Measurements from ENCODE around the gene STXBP6. TPM values are rescaled to one million over a fixed set of nuclear protein-coding genes. Genes with fewer than 3 reads are reported as not detected.

The STXBP6 gene
- total and polyA plus RNA-seq, 8 donors = 17.2 to 54.1 (median 47.1) TPM

- no peak for DNase-seq
- H3K4me3 ChIP-seq = no peak overlapping the region
- no peak for ATAC-seq
- no peaks in the 10 kb centered on the region for H3K27me3 ChIP-seq
- no peaks in the 10 kb centered on the region for H3K4me1 ChIP-seq
- no peaks in the 10 kb centered on the region for H3K9me3 ChIP-seq
- no peaks in the 10 kb centered on the region for H3K36me3 ChIP-seq
- TF ChIP-seq CTCF (IDR thresholded peaks at IDR 0.05) = no peak
- H3K27ac ChIP-seq = no peak overlapping the region
- intact Hi-C loops (cut with DNase I) = no loop called here
Observed at GRCh38 chr14:24845851-24846250, 204.1 kb downstream of the STXBP6 start.

- Histone ChIP-seq H3K27me3 (no peaks in the 10 kb centered on the region), H3K27ac (no peak overlapping the region), H3K9me3 (no peaks in the 10 kb centered on the region), H3K4me3 (no peak overlapping the region), H3K36me3 (no peaks in the 10 kb centered on the region), H3K4me1 (no peaks in the 10 kb centered on the region)
- ATAC-seq (no peak), DNase-seq (no peak)
- TF ChIP-seq CTCF (IDR thresholded peaks at IDR 0.05) = no peak
- intact Hi-C loops (cut with DNase I) = no loop called here
Observed at GRCh38 chr14:24844011-24844410, 205.9 kb downstream of the STXBP6 start.

GRCh38 chr14:24843494-24843893 is 206.5 kb downstream of the STXBP6 start:
- intact Hi-C loops (cut with DNase I) = no loop called here
- Histone ChIP-seq H3K4me3 (no peak overlapping the region), H3K27ac (no peak overlapping the region), H3K36me3 (no peaks in the 10 kb centered on the region), H3K4me1 (peaks cover 0 to 4% of the 10 kb centered on the region in 2 donors), H3K9me3 (no peaks in the 10 kb centered on the region), H3K27me3 (no peaks in the 10 kb centered on the region)
- ATAC-seq (no peak), DNase-seq (no peak)
- no peak for TF ChIP-seq CTCF (IDR thresholded peaks at IDR 0.05)

GRCh38 chr14:24840204-24840893 is 209.6 kb downstream of the STXBP6 start:
- no peak overlapping the region for H3K4me3 ChIP-seq
- no peak overlapping the region for H3K27ac ChIP-seq
- TF ChIP-seq CTCF (IDR thresholded peaks at IDR 0.05) = no peak
- no peaks in the 10 kb centered on the region for H3K36me3 ChIP-seq
- ATAC-seq (no peak), DNase-seq (no peak)
- H3K9me3 ChIP-seq = no peaks in the 10 kb centered on the region
- H3K27me3 ChIP-seq = no peaks in the 10 kb centered on the region
- intact Hi-C loops (cut with DNase I) = no loop called here
- peaks cover 0 to 4% of the 10 kb centered on the region in 2 donors for H3K4me1 ChIP-seq

GRCh38 chr14:24839617-24840203 is 210.2 kb downstream of the STXBP6 start:
- no peaks in the 10 kb centered on the region for H3K27me3 ChIP-seq
- DNase-seq (no peak), ATAC-seq (no peak)

More at GRCh38 chr14:24839617-24840203, 210.2 kb downstream of the STXBP6 start:
- Histone ChIP-seq H3K27ac (no peak overlapping the region), H3K36me3 (no peaks in the 10 kb centered on the region), H3K9me3 (no peaks in the 10 kb centered on the region), H3K4me3 (no peak overlapping the region), H3K4me1 (peaks cover 0 to 4% of the 10 kb centered on the region in 2 donors)
- TF ChIP-seq CTCF (IDR thresholded peaks at IDR 0.05) = no peak
- intact Hi-C loops (cut with DNase I) = no loop called here
